ENCODE measurements around the gene OR2T35.

Gene OR2T35

DNA sequence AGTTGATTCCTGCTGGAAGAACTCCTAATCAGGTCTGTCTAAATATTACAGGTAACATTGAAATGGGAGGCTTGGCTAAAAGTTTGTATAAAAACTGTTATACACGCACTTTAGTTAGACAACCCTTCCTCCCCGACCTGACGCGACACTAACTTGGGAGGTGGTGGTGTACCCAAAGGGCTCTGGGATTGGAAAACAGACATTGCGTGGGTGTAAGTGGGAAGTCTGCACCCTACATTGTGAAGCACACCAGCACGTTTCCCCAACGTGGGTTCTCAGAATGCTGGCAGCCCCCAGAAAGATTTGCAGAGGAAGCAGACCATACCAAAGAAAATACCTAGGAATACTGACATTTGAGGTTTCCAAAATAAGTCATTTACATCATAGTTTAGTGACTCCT, 27.0 kb downstream of the OR2T35 start:
- H3K9me3 ChIP-seq (ENCODE audit: severe bottlenecking): no peaks in the 10 kb centered on the region
- no peak for DNase-seq (ENCODE audit: low spot score)

DNA sequence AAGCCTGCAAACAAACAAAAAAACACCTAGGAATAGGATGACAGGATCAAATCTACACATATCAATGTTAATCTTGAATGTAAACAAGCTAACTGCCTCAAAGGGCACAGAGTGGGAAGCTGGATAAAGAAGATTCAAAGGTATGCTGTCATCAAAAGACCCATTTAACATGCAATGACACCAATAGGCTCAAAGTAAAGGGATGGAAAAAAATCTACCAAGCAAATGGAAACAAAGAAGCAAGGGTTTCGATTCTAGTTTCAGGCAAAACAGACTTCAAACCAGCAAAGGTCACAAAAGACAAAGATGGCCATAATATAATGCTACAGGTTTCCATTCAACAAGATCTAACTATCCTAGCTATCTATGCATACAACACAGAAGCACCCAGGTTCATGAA, 31.3 kb downstream of the OR2T35 start:
- H3K9me3 ChIP-seq (ENCODE audit: severe bottlenecking): no peaks in the 10 kb centered on the region
- DNase-seq (ENCODE audit: low spot score): no peak
- no peaks in the 10 kb centered on the region for H3K4me1 ChIP-seq (ENCODE audit: insufficient read depth, poor library complexity, severe bottlenecking)
- ATAC-seq (ENCODE audit: low read depth): no peak
- no peak overlapping the region for H3K4me3 ChIP-seq (ENCODE audit: severe bottlenecking)
- TF ChIP-seq, protein P1, sequence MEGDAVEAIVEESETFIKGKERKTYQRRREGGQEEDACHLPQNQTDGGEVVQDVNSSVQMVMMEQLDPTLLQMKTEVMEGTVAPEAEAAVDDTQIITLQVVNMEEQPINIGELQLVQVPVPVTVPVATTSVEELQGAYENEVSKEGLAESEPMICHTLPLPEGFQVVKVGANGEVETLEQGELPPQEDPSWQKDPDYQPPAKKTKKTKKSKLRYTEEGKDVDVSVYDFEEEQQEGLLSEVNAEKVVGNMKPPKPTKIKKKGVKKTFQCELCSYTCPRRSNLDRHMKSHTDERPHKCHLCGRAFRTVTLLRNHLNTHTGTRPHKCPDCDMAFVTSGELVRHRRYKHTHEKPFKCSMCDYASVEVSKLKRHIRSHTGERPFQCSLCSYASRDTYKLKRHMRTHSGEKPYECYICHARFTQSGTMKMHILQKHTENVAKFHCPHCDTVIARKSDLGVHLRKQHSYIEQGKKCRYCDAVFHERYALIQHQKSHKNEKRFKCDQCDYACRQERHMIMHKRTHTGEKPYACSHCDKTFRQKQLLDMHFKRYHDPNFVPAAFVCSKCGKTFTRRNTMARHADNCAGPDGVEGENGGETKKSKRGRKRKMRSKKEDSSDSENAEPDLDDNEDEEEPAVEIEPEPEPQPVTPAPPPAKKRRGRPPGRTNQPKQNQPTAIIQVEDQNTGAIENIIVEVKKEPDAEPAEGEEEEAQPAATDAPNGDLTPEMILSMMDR (IDR thresholded peaks at IDR 0.05; ENCODE audit: poor library complexity, severe bottlenecking): no peak
- H3K36me3 ChIP-seq (ENCODE audit: low read depth): no peaks in the 10 kb centered on the region
- no peak overlapping the region for H3K27ac ChIP-seq (ENCODE audit: poor library complexity, severe bottlenecking)
- no peaks in the 10 kb centered on the region for H3K27me3 ChIP-seq (ENCODE audit: insufficient read depth, poor library complexity, severe bottlenecking)

More for the DNA sequence above, 27.0 kb downstream of the OR2T35 start:
- no peaks in the 10 kb centered on the region for H3K4me1 ChIP-seq (ENCODE audit: insufficient read depth, poor library complexity, severe bottlenecking)
- H3K27me3 ChIP-seq (ENCODE audit: insufficient read depth, poor library complexity, severe bottlenecking): no peaks in the 10 kb centered on the region
- H3K4me3 ChIP-seq (ENCODE audit: severe bottlenecking): no peak overlapping the region
- TF ChIP-seq, protein P1 (IDR thresholded peaks at IDR 0.05; ENCODE audit: poor library complexity, severe bottlenecking): no peak
- H3K36me3 ChIP-seq (ENCODE audit: low read depth): no peaks in the 10 kb centered on the region
- ATAC-seq (ENCODE audit: low read depth): no peak
- no peak overlapping the region for H3K27ac ChIP-seq (ENCODE audit: poor library complexity, severe bottlenecking)

DNA sequence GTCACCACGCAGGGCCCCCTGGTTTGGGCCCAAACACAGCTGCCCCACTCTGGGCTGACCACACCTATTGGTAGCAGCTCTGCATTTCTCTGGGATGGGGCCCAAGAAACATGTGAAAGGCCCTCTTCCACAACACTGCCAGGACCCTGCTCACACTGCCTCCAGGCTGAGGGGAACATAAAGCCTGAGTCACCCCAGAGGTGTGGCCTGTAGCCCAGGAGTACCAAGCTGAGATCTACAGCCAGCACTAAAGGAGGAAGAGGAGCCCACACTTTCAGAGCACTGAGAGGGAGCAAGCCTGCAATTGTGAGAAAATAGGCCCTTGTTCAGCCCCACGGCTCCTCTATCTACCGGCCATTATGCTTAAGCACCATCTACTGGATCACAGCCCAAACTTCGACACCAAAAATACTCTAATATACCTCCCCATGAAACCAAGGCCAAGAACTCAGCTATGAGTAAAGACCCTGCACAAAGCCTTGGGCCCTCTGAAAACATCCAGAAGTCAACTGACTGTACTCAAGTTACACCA, 33.1 kb downstream of the OR2T35 start:
- Histone ChIP-seq H3K4me3 (ENCODE audit: severe bottlenecking) (no peak overlapping the region), H3K27ac (ENCODE audit: poor library complexity, severe bottlenecking) (no peak overlapping the region), H3K4me1 (ENCODE audit: insufficient read depth, poor library complexity, severe bottlenecking) (no peaks in the 10 kb centered on the region), H3K27me3 (ENCODE audit: insufficient read depth, poor library complexity, severe bottlenecking) (no peaks in the 10 kb centered on the region), H3K36me3 (ENCODE audit: low read depth) (no peaks in the 10 kb centered on the region), H3K9me3 (ENCODE audit: severe bottlenecking) (no peaks in the 10 kb centered on the region)
- ATAC-seq (ENCODE audit: low read depth) (no peak), DNase-seq (ENCODE audit: low spot score) (no peak)
- TF ChIP-seq, protein P1 (IDR thresholded peaks at IDR 0.05; ENCODE audit: poor library complexity, severe bottlenecking): no peak

DNA sequence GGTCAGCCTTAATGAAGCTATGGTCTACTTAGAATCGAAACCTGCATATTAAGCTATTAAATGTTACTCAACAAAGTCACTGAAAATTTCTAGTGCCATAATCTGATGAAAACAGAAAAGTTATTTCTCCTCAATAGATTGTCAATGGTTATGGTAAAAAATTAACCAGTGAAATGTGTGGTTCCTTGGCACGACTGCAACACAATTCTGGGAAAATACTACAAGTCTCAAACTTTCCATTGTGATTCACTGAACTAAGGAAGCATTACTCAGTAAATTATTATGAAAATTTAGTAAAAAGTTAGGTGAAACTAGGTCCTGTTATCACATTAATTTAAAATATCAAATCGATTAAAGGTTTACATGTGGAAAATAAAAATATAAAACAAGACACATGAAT, 34.8 kb downstream of the OR2T35 start:
- H3K27ac ChIP-seq (ENCODE audit: poor library complexity, severe bottlenecking): no peak overlapping the region
- TF ChIP-seq, protein P1 (IDR thresholded peaks at IDR 0.05; ENCODE audit: poor library complexity, severe bottlenecking): no peak
- DNase-seq (ENCODE audit: low spot score): no peak
- no peak for ATAC-seq (ENCODE audit: low read depth)
- H3K4me3 ChIP-seq (ENCODE audit: severe bottlenecking): no peak overlapping the region
- H3K36me3 ChIP-seq (ENCODE audit: low read depth): no peaks in the 10 kb centered on the region
- no peaks in the 10 kb centered on the region for H3K9me3 ChIP-seq (ENCODE audit: severe bottlenecking)
- H3K27me3 ChIP-seq (ENCODE audit: insufficient read depth, poor library complexity, severe bottlenecking): no peaks in the 10 kb centered on the region
- no peaks in the 10 kb centered on the region for H3K4me1 ChIP-seq (ENCODE audit: insufficient read depth, poor library complexity, severe bottlenecking)

DNA sequence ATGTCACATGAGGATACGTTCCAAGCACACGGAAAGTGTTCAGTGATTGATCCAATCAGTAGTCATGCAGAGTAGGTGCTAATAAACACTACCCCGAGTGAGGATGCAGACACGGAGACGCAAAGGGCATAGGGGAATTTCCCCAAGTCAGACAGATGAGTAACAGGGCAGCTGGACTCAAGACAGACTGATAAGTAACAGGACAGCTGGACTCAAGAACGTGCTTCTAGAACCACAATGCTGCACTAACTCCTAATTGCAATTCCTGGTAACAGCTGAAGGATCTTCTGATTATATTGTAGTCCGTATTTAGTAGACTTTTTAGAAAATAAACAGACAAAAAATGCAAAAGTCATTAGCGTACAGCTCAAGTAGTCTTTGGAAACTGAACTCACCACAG, 45.7 kb downstream of the OR2T35 start:
- no peaks in the 10 kb centered on the region for H3K27me3 ChIP-seq (ENCODE audit: insufficient read depth, poor library complexity, severe bottlenecking)
- H3K36me3 ChIP-seq (ENCODE audit: low read depth): no peaks in the 10 kb centered on the region
- H3K27ac ChIP-seq (ENCODE audit: poor library complexity, severe bottlenecking): no peak overlapping the region
- H3K4me1 ChIP-seq (ENCODE audit: insufficient read depth, poor library complexity, severe bottlenecking): no peaks in the 10 kb centered on the region
- no peak overlapping the region for H3K4me3 ChIP-seq (ENCODE audit: severe bottlenecking)
- ATAC-seq (ENCODE audit: low read depth): no peak
- no peaks in the 10 kb centered on the region for H3K9me3 ChIP-seq (ENCODE audit: severe bottlenecking)
- TF ChIP-seq, protein P1 (IDR thresholded peaks at IDR 0.05; ENCODE audit: poor library complexity, severe bottlenecking): no peak
- DNase-seq (ENCODE audit: low spot score): no peak

Measured in RWPE2 (cell line).